HEK293T (cell line): ENCODE data around the gene TOP3A.

Experiments
- BHLHE40 ChIP-seq: fragments of 450-650 bp; IDR thresholded peaks from 2 replicates; pipeline ENCODE4 v1.6.1; 2016; ENCODE audit warnings: mild to moderate bottlenecking, moderate library complexity, borderline replicate concordance
- CTBP1 ChIP-seq: fragments of 450-650 bp; IDR thresholded peaks from 2 replicates; pipeline ENCODE4 v1.6.1; 2016; ENCODE audit warnings: borderline replicate concordance
- ELF4 ChIP-seq: fragments of 450-650 bp; IDR thresholded peaks from 2 replicates; pipeline ENCODE4 v1.6.1; 2017; ENCODE audit warnings: antibody characterized with exemption
- FOXA1 ChIP-seq: fragments of 450-650 bp; IDR thresholded peaks from 2 replicates; pipeline ENCODE4 v1.6.1; 2016; ENCODE audit warnings: mild to moderate bottlenecking
- FOXK2 ChIP-seq: fragments of 450-650 bp; IDR thresholded peaks from 2 replicates; pipeline ENCODE4 v1.6.1; 2016; ENCODE audit warnings: mild to moderate bottlenecking
- FOXM1 ChIP-seq: fragments of 450-650 bp; IDR thresholded peaks from 2 replicates; pipeline ENCODE4 v1.6.1; 2017; ENCODE audit warnings: mild to moderate bottlenecking, borderline replicate concordance
- NFRKB ChIP-seq: fragments of 450-650 bp; IDR thresholded peaks from 2 replicates; pipeline ENCODE4 v1.6.1; 2016; ENCODE audit warnings: mild to moderate bottlenecking, moderate library complexity
- SUZ12 ChIP-seq: fragments of 450-650 bp; IDR thresholded peaks from 2 replicates; pipeline ENCODE4 v1.6.1; 2016; ENCODE audit warnings: mild to moderate bottlenecking
- TARDBP ChIP-seq: fragments of 450-650 bp; IDR thresholded peaks from 2 replicates; pipeline ENCODE4 v1.6.1; 2016
- ZNF384 ChIP-seq: fragments of 450-650 bp; IDR thresholded peaks from 2 replicates; pipeline ENCODE4 v1.6.1; 2016

- TF ChIP-seq TARDBP (no peak), ELF4 (no peak), FOXA1 (no peak), ZNF384 (no peak), SUZ12 (no peak), BHLHE40 (no peak), CTBP1 (no peak), NFRKB (no peak), FOXM1 (no peak), FOXK2 (no peak)
These were observed 66.5 kb downstream of the TOP3A start for GRCh38 chr17:18248300-18248731.
